ENCODE data around the gene SLC25A22.
A peak's percentile ranks its signal among the peaks of the same experiment; 100 is the strongest.

SLC25A22 gene

DNA sequence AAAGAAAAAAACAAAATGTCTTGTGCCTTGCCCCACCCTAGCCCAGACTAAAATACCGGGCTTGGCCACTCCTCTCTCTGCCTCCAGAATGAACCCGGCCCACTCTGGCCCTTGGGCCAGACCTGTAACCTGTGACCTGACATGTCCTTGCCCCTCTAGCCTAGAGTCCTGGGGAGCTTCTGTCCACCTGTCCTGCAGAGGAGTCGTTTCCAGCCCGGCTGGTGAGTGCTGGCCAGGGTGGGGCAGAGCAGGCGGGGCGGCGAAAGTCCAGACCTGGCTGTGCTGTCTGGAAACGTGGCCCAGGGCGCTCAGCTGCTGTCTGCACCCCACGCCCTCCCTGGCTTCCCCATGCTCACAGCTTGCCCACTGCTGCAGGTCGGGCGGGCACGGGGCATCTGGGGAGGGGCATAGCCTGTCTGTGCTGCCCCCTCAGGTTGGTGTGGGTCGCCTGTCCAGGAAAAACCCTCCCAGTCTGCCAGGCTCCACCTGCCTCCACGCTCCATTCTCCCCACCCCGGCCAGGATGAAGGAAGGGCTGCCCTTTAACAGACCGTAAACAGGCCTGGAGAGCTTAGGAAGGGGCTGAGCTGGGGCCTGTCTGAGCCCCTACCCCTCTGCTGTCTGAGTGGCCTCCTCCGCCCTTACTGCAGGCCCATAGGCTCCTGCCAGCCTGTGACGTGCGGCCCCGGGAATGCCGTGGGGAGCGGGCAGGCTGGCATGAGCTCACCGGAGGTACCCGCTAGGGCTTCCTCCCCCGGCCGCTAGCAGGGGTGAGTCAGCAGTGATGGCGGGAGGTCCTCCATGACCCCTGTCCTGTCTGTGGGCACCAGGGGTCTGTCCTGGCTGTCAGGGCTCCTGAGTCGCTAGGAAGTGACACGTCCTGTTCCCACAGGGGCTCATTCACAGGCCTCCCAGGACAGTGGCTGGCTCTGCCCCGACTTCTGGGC lies 36.6 kb upstream of the SLC25A22 start:
- DNase-seq (ENCODE audit: low read depth in 2 of 2) = no peak

GRCh38 chr11:833849-834311 lies 35.8 kb upstream of the SLC25A22 start:
- no peak for DNase-seq (ENCODE audit: low read depth in 2 of 2)

DNA sequence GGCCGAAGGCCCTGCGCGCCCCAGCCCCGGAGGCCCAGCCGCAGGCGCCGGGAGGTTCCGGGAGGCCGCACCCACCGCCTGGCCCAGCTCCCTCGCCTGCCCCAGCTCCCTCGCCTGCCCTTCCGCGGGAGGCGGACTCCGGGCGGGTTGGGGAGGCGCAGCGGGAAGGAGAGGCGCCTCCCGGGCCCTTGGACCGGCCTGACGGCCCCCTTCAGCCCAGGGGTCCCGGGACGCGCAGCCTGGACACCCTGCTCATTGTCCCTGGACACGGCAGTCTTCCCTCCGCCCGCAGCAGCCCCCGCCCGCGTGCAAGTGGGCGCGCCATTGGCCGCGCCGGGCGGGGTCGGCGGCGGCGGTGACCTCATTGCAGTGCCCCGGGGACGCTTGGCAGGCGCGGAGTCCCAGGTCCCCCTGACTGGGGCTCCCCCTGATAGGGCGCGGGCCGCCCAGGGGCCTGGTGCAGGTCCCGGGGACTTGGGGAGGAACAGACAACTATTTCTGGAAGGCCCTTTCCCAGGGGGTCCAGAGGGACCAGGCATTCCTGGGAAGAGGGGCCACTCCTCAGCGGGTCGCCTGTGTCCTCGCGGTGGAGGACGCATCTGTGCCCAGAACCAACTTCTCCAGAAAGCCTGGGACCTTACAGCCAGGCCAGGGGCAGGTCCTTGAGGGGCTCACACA lies 35.2 kb upstream of the SLC25A22 start:
- no peak for DNase-seq (ENCODE audit: low read depth in 2 of 2)

- peak in 1 of 2 donors; percentile 52 for DNase-seq (ENCODE audit: low read depth in 2 of 2)
Measured at GRCh38 chr11:832529-833113, 34.5 kb upstream of the SLC25A22 start, which contains the start of gene CD151. Gene CD151 (plus strand): TSS chr11:832952. CDS start chr11:836070, 3,118 bp downstream.

DNA sequence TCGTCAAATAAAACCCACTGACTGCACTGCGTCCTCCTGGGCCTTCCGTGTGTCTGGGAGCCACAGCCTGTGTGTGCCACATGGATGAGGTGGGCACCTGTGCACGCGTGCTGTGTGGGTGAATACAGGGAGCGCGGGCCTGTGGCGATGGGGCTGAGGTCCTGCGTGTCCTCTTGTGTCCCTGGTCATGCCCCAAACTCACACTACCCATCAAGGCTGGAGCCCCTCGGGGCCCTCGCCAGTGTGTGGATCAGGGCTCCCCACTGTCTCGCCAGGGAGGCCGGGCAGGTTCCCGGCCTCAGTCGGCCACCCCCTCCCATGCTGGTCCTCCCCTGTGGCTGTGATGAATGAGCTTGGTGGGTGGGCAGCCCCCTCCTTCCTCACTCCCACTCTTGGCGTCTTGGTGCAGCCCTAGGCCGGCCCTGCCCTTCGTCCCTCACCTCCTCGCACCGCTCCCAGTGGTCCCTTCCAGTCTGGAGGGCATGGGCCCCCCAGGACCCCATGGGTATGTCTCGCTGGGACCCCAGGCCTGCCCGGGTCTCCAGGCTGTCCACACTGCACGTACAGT lies 34.0 kb upstream of the SLC25A22 start:
- DNase-seq (ENCODE audit: low read depth in 2 of 2) = no peak

- no peak for DNase-seq (ENCODE audit: low read depth in 2 of 2)
Measured at GRCh38 chr11:831118-831864, 33.2 kb upstream of the SLC25A22 start.

DNA sequence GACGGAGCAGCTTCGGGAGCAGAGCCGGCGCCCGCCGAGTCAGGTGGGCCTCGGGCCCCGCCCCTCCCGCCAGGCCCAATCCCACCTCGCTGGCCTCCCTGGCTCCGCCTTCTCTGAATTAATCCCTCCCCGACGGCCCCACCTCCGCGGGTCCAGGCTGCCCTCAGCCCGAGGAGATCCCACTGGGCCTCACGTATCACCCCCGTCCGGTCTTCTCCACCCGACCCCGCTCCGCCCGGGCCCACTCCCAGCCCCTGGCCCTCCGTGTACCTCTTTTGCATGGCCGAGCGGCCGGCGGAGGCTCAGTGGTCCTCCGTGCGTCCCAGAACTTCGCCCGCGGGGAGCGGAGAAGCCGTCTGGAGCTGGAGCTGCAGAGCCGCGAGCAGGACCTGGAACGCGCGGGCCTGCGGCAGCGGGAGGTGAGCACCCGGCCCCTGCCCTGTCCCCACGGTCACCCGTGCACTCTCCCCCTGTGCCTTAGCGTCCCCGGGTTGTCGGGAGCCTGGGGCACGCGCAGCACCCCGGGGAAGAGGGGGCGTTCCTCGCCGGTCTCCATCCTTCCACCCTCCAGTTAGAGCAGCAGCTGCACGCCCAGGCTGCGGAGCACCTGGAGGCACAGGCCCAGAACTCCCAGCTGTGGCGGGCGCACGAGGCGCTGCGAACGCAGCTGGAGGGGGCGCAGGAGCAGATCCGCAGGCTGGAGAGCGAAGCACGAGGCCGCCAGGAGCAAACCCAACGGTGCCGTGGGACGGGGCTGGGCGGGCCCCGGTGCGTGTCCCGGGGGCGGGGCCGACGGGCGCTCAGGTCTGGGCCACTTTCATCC lies 32.4 kb upstream of the SLC25A22 start:
- DNase-seq (ENCODE audit: low read depth in 2 of 2) = peak; percentile 64 to 75

DNA sequence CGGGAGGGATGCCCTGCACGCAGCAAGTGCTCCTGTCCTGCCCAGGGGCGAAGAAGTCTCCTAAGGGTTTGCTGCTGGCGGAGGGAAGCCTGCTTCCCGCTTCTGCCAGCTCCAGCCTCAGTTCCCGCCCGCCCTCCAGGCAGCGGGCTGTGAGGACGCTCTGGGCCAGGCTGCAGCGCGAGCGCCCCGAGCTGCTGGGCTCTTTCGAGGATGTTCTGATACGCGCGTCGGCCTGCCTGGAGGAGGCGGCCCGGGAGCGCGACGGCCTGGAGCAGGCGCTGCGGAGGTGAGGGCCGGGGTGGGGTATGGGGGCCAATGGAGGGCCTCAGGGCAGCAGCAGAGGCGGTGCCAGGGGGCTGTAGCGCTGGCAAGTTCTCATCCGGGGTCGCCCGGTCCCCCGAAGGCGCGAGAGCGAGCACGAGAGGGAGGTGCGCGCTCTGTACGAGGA lies 31.8 kb upstream of the SLC25A22 start:
- no peak for DNase-seq (ENCODE audit: low read depth in 2 of 2)

GRCh38 chr11:829176-829846 lies 31.2 kb upstream of the SLC25A22 start:
- DNase-seq (ENCODE audit: low read depth in 2 of 2) = no peak

DNA sequence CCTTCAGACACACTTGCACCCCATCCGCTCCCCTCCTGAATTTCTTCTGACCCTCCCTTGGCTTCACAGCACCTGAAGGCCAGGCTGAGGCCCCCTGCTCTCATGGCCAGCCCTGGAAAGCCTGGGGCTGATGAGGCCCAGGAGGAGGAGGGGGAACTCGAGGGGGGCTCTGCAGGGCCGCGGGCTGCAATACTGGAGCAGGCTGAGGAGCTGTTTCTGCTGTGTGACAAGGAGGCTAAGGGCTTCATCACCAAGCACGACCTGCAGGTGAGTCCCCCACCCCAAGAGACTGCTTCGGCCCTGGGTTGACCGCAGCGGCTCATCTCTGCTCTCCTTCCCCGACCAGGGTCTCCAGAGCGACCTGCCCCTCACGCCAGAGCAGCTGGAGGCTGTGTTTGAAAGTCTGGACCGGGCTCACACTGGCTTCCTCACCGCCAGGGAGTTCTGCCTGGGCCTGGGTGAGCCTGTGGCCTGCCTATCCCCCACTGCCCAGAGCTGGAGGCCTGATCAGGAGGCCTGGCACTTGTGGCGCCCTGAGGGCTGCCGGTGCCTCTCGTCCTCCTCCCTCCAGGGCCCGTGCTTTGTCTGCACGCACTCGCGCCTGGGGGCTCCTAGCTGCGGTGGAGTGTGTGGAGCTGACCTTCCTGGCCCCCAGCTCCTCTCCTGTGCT lies 30.6 kb upstream of the SLC25A22 start:
- no peak for DNase-seq (ENCODE audit: low read depth in 2 of 2)

DNA sequence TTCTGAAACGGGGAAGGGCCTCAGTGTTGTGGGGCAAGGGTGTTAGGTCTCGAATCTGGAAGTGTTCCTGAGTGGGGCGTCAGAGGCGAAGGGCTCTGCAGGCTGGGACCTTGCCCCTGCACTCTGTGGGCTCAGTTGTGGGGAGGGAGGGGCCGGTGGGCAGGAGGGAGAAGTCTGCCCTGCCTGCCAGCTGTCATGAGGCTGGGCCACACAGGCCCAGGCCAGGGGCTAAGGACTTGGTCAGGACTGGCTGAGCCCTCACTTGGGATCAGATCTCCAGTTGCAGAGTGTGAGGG lies 29.8 kb upstream of the SLC25A22 start, which contains the start of gene CRACR2B:
CRACR2B (plus strand) TSS at position 23 of the 296 bp plus-strand sequence. CDS start 689 bp downstream, outside the sequence.
- DNase-seq (ENCODE audit: low read depth in 2 of 2) = no peak

DNA sequence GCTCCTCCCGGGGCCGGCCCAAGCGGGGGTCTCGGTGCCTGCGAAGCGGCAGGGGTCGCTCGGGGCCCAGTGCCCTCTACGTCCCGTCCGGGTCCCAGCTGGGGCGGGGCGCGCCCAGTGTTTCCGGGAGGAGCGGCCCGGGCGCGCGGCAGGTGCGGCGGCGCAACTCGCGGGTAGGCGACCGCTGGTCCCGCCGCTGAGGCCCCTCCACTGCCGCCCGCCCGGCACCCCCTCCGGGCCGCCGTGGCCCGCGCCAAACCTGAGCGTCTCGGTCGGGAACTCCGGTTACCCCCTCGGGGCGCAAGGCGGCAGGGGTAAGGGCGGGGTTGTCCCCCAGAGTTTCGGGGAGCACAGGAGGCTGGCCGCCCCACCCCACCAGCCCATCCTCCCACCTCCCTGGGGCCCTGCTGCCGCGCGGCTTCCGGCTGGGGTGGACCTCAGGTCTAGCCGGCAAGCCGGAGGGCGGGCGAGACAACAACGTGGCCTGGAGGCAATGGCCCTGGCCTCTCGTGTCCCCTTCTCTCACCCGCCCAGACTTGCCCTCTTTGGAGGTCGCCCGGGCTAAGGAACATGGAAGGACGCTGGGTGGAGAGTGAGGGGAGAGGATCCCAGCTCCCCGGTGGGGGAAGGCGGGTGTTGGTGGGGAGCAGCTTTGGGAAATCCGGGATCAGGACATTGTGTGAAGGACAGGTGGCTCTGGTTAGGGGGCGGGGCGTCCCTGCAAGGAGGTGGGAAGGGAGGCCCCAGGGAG lies 29.2 kb upstream of the SLC25A22 start:
- DNase-seq (ENCODE audit: low read depth in 2 of 2) = no peak

DNA sequence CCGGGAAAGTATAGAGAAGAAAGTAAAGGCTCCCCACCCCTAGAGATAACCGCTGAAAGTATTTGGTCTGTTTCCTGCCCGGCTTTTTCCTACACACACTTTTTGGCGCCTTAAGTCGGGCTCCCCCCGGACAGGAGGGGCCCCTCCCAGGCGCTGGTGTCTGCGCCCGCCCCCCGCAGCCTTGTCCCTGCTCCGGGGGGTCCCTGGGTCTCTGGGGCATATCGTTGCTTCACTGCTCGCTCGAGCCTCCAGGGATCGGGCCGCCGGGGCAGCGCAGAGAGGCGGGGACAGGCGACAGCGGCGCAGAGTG lies 28.7 kb upstream of the SLC25A22 start:
- no peak for DNase-seq (ENCODE audit: low read depth in 2 of 2)

DNA sequence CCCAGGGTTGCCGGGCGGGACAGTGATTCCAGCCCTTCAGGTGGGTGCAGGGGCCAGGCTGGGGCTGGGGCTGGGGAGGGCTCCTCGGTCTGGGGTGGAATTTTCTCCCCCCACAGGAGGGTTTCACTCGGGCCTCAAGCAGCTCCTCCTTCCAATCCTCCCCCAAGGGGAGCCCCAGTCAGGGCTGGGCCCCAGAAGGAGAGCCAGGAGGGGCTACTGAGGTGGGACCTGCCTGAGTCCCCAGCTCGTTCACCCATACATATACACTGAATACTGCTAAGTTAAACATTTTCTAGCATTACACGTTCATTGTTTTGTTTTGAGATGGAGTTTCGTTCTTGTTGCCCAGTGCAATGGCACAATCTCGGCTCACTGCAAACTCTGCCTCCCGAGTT lies 28.1 kb upstream of the SLC25A22 start:
- DNase-seq (ENCODE audit: low read depth in 2 of 2) = no peak

DNA sequence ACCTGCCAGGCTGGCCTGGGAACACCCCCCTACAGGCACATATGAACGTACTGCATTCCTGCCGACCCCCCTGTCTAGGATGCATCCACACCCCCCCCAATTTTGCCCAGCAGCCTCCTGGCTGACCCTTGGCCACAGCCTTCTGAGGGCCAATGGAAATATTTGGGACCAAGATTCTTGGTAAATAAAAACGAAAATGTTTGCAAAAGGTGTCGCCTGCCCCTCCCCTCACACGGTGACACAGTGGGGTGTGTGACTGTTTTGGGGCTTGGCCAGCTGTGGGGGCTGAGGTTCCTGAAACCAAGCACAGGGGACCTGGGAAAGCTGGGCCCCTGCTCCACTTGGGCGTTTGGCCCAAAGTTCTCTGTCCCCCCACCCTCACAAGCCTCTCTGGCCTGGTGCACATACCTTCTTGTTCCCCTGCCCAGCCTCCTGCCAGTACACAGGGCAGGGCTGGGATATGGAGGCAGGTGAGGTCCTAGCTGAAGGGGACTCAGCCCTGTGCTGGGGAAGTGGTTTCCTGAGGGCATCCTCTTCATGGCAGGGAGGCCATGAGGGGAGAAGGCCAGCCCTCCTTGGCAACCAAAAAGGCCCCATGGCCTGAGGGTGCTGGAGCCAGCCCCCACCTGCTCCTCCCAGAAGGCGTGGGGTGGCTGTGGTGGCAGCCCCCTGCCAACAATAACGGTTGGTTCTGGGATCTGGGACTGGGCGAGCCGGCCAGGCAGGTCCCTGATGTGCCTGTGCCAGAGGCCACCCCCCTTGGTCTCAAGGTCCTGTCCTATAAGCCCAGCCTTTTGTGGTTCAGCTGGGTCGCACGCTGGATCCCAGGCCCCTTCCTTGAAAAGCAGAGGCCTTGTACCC lies 27.5 kb upstream of the SLC25A22 start:
- no peak for DNase-seq (ENCODE audit: low read depth in 2 of 2)

GRCh38 chr11:824942-825341 lies 26.9 kb upstream of the SLC25A22 start:
- DNase-seq (ENCODE audit: low read depth in 2 of 2) = no peak

GRCh38 chr11:824292-824880 lies 26.3 kb upstream of the SLC25A22 start:
- DNase-seq (ENCODE audit: low read depth in 2 of 2) = no peak
